KOPT-K1 (cell line): ENCODE data around the gene FCN2.
"Not testable (repeated sequence)": the region's sequence is repeated elsewhere in the genome, so short reads cannot be mapped to it uniquely, and the experiment has no call there.

Experiments used
- H3K27ac ChIP-seq: fragments of 200-600 bp; sonication (generic); 2 replicates; pipeline ENCODE4 v1.5.1; 2016; ENCODE audit warnings: antibody characterized with exemption, mild to moderate bottlenecking, low read depth, low read length; ENCODE audit not compliant: poor library complexity, severe bottlenecking
- H3K36me3 ChIP-seq: fragments of 200-600 bp; sonication (generic); 2 replicates; pipeline ENCODE4 v1.5.1; 2017; ENCODE audit warnings: antibody characterized with exemption, mild to moderate bottlenecking, low read length, moderate library complexity; ENCODE audit not compliant: insufficient read depth
- H3K9me3 ChIP-seq: fragments of 200-600 bp; sonication (generic); 2 replicates; pipeline ENCODE4 v1.5.1; 2017; ENCODE audit warnings: antibody characterized with exemption, low read length, mild to moderate bottlenecking; ENCODE audit not compliant: insufficient read depth, poor library complexity, severe bottlenecking

The FCN2 gene

DNA sequence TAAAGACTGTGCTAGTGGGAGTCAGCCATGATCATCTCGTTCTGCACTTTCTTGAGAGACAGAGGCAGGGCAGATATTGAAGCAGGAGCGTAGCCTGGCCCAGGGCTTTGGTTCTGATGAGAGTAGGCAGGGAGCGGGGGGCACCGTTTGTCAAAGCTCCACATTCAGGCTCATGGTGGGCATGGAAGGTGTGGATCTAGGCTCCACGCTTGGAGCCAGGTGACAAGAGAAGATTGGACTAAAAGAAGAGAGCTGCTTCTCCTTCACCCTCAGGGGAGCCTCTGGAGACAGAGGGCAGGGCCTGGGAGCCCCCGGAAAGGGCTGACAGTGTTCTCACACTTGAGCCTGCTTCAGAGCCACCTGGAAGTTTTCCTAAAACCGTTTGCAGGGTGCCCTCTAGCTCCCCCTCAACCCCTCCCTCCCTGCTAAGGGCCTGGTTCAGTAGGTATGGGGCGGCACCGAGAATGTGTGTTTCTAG is 24.7 kb upstream of the FCN2 start:
- Histone ChIP-seq H3K36me3 (no peaks in the 10 kb centered on the region), H3K27ac (no peak overlapping the region), H3K9me3 (peaks cover 7% of the 10 kb centered on the region)

DNA sequence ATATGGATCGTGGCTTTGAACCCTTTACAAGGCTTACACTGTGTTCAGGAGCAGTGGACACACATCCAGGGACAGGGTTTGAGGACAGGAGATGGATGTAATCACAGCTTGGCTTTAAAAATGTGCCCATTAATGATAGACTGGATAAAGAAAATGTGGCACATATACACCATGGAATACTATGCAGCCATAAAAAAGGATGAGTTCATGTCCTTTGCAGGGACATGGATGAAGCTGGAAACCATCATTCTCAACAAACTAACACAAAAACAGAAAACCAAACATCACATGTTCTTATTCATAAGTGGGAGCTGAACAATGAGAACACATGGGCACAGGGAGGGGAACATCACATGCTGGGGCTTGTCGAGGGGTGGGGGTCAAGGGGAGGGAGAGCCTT is 23.2 kb upstream of the FCN2 start:
- not testable (repeated sequence) for H3K9me3 ChIP-seq, H3K27ac ChIP-seq, H3K36me3 ChIP-seq

DNA sequence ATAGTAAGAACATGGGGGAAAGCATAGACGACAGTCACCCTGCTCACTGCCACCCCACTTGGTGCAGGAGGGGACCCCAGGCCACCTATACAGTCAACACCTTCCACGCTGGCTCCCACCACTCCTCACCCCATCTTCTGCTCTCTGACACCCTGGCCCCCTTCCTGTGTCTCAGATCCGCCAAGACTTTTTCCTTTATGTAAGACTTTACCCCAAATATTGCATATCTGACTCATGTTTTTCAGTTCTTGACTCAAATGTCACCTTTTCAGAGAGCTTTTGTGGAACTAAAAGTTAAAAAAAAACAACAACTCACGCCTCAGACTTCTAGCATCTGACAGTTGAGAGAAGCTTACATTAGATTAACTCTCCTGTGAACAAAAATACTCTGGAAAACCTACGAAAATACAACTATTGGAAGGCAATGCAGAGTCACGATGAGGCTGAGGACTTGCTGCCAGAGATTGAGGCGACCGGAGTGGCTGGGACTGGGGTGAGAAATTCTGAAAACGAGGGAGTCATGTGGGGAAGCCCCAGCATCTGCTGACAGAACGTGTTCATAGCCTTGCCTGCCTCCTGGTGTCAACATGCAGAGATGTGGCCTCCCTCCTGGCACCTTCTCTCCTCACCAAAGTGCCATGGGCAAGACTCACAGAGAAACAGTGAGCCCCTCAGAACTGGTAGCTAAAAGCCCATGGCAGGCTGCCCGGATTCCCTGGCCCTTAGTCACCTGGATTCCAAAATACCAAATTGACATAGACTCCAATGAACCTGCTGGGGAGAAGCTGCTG is 22.4 kb upstream of the FCN2 start:
- Histone ChIP-seq H3K36me3 (no peaks in the 10 kb centered on the region), H3K27ac (no peak overlapping the region), H3K9me3 (no peaks in the 10 kb centered on the region)

- Histone ChIP-seq H3K27ac (no peak overlapping the region), H3K9me3 (no peaks in the 10 kb centered on the region), H3K36me3 (no peaks in the 10 kb centered on the region)
These were observed 20.1 kb upstream of the FCN2 start for GRCh38 chr9:134860510-134860909.

- Histone ChIP-seq H3K9me3 (no peaks in the 10 kb centered on the region), H3K36me3 (no peaks in the 10 kb centered on the region), H3K27ac (no peak overlapping the region)
These were observed 18.8 kb upstream of the FCN2 start for GRCh38 chr9:134861595-134862334.

- H3K27ac ChIP-seq, result no peak overlapping the region
- H3K36me3 ChIP-seq, result no peaks in the 10 kb centered on the region
- no peaks in the 10 kb centered on the region for H3K9me3 ChIP-seq
These were observed 17.2 kb upstream of the FCN2 start for GRCh38 chr9:134863306-134863902.

- Histone ChIP-seq H3K9me3 (no peaks in the 10 kb centered on the region), H3K27ac (no peak overlapping the region), H3K36me3 (no peaks in the 10 kb centered on the region)
These were observed 16.4 kb upstream of the FCN2 start for GRCh38 chr9:134863941-134864820.

DNA sequence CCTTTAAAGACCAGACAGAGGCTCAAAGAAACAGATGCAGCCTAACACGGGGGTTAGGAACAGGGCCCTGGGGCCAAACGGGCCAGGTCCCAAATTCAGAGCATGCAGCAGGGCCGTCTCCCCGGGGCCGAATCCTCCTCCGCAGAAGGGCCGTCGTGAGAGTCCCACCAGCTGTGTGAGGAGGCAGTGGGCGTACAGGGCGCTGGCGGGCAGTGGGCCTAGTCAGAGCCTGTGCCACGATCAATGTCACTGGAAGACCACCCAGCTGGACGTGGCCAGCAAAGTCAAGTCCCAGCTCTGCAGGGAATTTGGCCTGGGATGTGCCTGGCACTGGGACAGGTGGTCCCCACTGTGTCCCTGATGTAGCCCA is 15.8 kb upstream of the FCN2 start:
- Histone ChIP-seq H3K36me3 (no peaks in the 10 kb centered on the region), H3K9me3 (no peaks in the 10 kb centered on the region), H3K27ac (no peak overlapping the region)

DNA sequence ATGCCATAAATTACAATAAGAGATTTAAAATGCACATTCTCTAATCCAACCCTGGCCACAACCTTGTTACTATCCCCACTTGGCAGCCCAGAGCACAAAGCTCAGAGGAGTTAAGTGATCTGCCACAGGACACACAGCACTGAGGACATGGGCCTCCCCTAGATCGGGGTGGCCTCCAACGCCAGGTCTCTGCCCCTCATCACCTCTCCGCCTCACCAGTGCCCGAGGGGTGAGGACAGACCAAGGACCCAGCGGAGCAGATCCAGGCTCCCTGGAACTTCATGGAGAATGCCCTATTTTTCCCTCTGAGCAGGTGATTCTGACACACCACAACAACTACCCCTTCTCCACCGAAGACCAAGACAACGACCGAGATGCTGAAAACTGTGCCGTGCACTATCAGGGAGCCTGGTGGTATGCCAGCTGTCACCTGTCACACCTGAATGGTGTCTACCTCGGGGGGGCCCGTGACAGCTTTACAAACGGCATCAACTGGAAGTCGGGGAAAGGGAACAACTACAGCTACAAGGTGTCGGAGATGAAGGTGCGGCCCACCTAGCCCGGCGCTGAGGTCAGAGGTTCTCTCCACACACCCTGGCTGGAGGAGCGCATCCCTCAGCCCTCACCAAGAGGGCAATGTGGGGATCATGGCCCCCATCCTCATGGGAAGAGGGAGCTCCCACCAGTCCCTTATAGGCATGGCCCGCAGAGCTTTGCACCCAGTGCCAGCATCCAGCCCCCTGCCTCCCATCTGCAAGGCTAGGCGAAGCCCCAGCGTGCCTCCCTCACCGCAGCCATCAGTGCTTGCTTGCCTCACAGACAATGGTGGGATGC is 12.5 kb upstream of the FCN2 start:
- Histone ChIP-seq H3K9me3 (no peaks in the 10 kb centered on the region), H3K36me3 (no peaks in the 10 kb centered on the region), H3K27ac (no peak overlapping the region)

DNA sequence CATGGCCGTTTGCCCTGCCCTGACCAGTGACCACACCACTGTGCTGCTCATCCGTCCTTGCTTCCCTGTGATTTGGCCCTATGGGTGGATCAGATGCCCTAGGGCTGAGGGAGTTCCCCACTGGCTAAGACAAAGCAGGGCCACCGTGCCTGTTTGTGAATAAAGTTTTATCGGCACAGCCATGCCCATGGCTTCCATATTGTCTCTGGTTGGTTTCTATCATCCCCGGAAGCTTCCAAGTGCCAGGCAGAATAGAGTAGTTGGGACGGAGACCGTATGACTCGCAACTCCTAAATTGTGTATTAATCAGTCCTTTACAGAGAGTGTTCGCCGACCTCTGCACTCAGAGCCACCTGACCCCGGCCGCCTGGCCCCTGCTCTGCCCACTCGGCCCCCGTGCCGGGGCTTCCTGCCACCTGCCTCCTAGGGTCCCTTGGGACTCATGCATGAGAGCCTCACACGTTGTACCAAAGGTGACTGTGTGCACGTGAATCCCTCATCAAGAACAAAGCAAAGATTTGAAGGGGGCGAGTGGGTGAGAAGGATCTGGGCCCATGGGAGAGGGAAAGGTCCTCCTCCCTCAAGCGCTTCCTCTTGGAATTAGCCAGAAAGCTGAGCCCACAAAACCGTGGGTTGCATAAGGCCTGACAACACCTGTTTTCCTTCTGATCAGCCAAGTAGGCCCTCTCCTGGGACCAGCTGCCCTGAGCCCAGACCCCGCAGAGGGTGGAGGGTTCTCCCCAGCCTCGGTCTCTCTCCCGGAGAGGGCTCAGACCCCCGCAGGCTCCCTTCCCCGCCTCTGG is 11.7 kb upstream of the FCN2 start:
- no peaks in the 10 kb centered on the region for H3K36me3 ChIP-seq
- H3K27ac ChIP-seq, result no peak overlapping the region
- H3K9me3 ChIP-seq, result no peaks in the 10 kb centered on the region

DNA sequence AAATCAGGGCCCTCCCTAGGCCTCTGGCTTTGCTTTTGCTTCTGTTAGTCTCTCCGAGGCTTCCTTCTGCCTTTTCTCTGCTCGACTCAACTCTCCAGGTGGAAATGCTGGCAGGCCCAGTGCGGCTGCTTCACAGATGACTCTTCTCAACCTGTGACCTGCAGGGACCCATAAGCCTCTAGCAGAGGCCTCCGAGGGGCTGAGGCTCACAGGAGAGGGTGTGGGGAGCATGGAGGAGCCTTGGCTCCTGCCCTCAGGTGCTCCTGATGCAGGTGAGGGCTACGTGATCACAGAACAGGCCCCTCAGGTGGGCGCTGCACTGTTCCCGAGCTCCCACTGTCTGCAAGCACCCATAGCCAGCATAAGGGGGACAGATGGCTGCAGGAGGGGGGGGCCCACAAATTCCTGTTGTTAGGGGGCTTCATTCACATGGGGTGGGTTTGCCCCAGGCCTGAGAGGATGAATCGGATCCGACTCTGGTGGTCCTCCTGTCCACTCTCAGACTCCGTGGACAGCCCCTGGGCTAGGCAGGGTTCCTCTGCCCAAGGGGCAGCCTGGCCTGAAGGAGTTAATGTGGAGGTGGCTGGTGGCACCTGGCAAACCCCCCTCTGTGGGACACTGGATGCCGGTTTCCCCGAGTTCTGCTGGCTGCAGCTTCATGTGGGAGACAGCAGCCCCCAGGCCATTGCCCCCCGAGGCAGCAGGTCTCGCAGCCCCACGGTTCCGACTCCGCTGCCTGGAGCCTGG is 10.9 kb upstream of the FCN2 start:
- Histone ChIP-seq H3K27ac (no peak overlapping the region), H3K9me3 (no peaks in the 10 kb centered on the region), H3K36me3 (no peaks in the 10 kb centered on the region)

GRCh38 chr9:134870301-134870694 is 10.3 kb upstream of the FCN2 start:
- Histone ChIP-seq H3K9me3 (no peaks in the 10 kb centered on the region), H3K36me3 (no peaks in the 10 kb centered on the region), H3K27ac (no peak overlapping the region)
